Measurements from ENCODE around the gene ZNF620.

DNA sequence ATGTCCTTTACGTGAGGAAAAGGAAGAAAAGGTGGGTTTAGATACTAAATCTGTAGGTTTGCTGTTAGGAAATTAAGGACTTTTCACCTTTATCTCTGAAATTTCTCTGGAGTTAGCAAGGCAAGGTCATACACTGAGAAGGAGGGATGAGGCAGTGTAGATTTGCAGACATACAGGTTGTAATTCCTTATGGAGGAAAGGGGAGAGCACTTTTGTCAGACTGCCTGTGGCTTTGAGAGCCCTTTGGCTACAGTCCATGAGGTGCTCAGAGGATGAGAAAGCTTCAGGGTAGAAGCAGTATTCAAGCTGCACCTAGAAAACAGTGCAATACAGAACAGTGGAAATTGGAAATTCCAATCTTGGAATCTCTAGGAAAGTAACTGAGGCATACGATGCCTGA, 40.4 kb upstream of the ZNF620 start:
- TF ChIP-seq, protein P1, sequence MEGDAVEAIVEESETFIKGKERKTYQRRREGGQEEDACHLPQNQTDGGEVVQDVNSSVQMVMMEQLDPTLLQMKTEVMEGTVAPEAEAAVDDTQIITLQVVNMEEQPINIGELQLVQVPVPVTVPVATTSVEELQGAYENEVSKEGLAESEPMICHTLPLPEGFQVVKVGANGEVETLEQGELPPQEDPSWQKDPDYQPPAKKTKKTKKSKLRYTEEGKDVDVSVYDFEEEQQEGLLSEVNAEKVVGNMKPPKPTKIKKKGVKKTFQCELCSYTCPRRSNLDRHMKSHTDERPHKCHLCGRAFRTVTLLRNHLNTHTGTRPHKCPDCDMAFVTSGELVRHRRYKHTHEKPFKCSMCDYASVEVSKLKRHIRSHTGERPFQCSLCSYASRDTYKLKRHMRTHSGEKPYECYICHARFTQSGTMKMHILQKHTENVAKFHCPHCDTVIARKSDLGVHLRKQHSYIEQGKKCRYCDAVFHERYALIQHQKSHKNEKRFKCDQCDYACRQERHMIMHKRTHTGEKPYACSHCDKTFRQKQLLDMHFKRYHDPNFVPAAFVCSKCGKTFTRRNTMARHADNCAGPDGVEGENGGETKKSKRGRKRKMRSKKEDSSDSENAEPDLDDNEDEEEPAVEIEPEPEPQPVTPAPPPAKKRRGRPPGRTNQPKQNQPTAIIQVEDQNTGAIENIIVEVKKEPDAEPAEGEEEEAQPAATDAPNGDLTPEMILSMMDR (conservative IDR thresholded peaks at IDR 0.05; ENCODE audit: low read depth in 2 of 2) = no peak
- no peak for TF ChIP-seq EZH2phosphoT487 (IDR thresholded peaks at IDR 0.05; ENCODE audit: unreplicated experiment)
- no peak for TF ChIP-seq CREB1 (CRISPR knock-in tag; IDR thresholded peaks at IDR 0.05; ENCODE audit: low read depth)

Data from GM23338 (cell line).